ENCODE measurements around the gene SDCBP2. TPM values are rescaled to one million over a fixed set of nuclear protein-coding genes. Genes with fewer than 3 reads are reported as not detected.

Gene SDCBP2
- total RNA-seq, 1 experiment from 2014 or later, result 3.3 TPM

DNA sequence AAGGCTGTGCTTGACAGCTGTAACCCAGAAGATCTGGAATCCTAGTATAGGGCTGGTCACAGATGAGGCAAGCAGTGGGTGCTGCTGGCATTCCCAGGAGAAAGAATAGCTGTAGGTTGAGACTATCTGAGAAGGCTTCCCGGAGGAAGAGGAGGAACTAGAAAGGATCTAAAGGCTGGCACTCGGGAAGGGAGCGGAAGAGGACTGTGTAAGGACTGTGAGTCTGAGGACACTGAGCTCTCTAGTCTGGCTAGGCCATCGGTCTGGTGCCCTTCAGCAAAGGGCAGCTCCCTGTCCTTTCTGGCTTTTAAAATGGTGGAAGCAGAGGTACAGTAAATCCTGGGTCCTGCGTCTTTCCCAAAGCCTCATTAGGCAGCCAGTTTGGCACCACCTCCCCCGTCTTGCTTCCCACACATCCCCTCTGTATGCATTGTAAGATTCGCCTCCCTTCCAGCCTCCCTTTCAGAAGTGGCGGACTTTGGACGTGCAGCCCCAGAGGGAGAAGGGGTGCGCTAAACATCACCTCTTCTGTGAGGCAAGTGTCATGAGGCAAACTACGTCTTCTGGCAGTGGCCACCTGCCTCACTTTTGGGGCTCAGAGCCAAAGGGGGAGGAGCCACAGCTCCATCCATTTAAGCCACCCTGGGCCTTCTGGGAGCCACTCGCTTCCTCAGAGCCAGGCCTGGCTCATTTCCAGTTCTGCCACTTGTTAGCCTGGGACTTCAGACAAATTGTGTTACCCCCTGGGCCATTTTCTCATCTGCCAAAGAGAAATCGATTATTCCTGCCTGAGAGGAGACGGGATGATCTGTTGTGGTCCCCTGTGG lies 54.2 kb downstream of the SDCBP2 start (continued):
- TF ChIP-seq, protein P1, sequence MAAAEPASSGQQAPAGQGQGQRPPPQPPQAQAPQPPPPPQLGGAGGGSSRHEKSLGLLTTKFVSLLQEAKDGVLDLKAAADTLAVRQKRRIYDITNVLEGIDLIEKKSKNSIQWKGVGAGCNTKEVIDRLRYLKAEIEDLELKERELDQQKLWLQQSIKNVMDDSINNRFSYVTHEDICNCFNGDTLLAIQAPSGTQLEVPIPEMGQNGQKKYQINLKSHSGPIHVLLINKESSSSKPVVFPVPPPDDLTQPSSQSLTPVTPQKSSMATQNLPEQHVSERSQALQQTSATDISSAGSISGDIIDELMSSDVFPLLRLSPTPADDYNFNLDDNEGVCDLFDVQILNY (CRISPR knock-in tag; IDR thresholded peaks at IDR 0.05), result no peak

DNA sequence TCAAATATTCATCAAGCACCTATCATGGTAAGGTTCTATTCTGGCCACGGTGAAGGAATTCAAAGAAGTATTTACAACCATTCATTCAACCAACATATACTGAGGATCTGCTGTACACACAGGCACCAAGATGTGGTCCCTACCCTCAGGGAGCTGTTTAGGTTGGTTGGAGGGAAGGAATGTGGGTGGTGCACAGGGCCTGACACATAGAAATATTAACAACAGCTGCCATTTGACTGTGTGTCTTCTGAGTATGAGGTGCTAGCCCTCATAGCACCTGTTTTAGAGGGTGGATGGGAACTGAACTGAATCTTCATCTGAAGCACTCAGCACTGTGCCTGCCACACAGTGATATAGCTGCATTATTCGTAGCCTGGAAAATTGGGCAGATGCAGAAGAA lies 55.6 kb downstream of the SDCBP2 start:
- ATAC-seq (no peak), DNase-seq (ENCODE audit: low spot score) (no peak)
- POLR2A ChIA-PET, result no interaction called here
- no peaks in the 10 kb centered on the region; the same call in 1 of the 2 replicates for H3K27me3 Mint-ChIP-seq (ENCODE audit: low read depth)
- TF ChIP-seq NFATC4 (CRISPR knock-in tag; IDR thresholded peaks at IDR 0.05), result no peak
- no peak for TF ChIP-seq MXD4 (CRISPR knock-in tag; IDR thresholded peaks at IDR 0.05; ENCODE audit: borderline replicate concordance)
- TF ChIP-seq IRF2 (CRISPR knock-in tag; IDR thresholded peaks at IDR 0.05; ENCODE audit: borderline replicate concordance, low read depth), result no peak
- TF ChIP-seq, protein P2, sequence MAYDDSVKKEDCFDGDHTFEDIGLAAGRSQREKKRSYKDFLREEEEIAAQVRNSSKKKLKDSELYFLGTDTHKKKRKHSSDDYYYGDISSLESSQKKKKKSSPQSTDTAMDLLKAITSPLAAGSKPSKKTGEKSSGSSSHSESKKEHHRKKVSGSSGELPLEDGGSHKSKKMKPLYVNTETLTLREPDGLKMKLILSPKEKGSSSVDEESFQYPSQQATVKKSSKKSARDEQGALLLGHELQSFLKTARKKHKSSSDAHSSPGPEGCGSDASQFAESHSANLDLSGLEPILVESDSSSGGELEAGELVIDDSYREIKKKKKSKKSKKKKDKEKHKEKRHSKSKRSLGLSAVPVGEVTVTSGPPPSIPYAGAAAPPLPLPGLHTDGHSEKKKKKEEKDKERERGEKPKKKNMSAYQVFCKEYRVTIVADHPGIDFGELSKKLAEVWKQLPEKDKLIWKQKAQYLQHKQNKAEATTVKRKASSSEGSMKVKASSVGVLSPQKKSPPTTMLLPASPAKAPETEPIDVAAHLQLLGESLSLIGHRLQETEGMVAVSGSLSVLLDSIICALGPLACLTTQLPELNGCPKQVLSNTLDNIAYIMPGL (CRISPR knock-in tag; IDR thresholded peaks at IDR 0.05), result no peak
- no peak for TF ChIP-seq SOX15 (CRISPR knock-in tag; IDR thresholded peaks at IDR 0.05)
- no peak for TF ChIP-seq PRRX2 (CRISPR knock-in tag; IDR thresholded peaks at IDR 0.05)
- no peak for TF ChIP-seq HMGA2 (CRISPR knock-in tag; IDR thresholded peaks at IDR 0.05)
- TF ChIP-seq OVOL2 (CRISPR knock-in tag; IDR thresholded peaks at IDR 0.05; ENCODE audit: borderline replicate concordance), result no peak
- TF ChIP-seq SMAD3 (CRISPR knock-in tag; IDR thresholded peaks at IDR 0.05; ENCODE audit: borderline replicate concordance), result no peak
- TF ChIP-seq, protein P3, sequence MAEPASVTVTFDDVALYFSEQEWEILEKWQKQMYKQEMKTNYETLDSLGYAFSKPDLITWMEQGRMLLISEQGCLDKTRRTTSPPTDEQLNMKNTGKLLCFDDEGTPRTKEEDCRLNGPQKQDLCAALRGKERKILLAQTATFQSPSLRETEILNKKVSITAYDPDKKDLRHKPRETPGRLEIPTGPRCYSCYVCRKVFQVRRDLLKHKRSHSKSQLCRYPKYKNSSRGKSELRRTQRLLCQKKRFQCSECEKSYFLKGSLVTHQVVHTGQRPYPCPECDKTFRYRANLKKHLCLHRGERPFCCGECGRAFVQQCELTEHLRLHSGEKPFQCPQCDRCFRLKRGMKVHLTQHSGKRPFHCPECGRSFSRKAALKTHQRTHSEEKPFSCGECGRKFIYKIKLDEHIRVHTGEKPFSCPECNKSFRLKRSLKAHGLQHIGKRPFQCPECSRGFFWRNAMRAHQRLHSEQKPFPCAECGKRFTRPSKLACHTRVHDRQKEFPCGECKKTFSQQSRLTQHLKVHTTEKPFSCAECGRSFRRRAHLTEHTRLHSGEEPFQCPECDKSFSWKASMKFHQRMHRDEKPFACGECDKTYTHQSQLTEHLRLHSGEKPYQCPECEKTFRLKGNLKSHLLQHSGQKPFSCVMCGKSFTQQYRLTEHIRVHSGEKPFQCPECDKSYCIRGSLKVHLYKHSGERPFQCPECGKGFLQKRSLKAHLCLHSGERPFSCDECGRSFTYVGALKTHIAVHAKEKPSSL (CRISPR knock-in tag; conservative IDR thresholded peaks at IDR 0.05), result no peak
- no peak for TF ChIP-seq JUN (CRISPR knock-in tag; IDR thresholded peaks at IDR 0.05)
- TF ChIP-seq ELF4 (CRISPR knock-in tag; IDR thresholded peaks at IDR 0.05; ENCODE audit: low read depth), result no peak
- no peak for TF ChIP-seq ZNF232 (CRISPR knock-in tag; IDR thresholded peaks at IDR 0.05)
- TF ChIP-seq ZNF671 (CRISPR knock-in tag; IDR thresholded peaks at IDR 0.05), result no peak
- TF ChIP-seq ETV6 (CRISPR knock-in tag; IDR thresholded peaks at IDR 0.05), result no peak
- TF ChIP-seq, protein P4, sequence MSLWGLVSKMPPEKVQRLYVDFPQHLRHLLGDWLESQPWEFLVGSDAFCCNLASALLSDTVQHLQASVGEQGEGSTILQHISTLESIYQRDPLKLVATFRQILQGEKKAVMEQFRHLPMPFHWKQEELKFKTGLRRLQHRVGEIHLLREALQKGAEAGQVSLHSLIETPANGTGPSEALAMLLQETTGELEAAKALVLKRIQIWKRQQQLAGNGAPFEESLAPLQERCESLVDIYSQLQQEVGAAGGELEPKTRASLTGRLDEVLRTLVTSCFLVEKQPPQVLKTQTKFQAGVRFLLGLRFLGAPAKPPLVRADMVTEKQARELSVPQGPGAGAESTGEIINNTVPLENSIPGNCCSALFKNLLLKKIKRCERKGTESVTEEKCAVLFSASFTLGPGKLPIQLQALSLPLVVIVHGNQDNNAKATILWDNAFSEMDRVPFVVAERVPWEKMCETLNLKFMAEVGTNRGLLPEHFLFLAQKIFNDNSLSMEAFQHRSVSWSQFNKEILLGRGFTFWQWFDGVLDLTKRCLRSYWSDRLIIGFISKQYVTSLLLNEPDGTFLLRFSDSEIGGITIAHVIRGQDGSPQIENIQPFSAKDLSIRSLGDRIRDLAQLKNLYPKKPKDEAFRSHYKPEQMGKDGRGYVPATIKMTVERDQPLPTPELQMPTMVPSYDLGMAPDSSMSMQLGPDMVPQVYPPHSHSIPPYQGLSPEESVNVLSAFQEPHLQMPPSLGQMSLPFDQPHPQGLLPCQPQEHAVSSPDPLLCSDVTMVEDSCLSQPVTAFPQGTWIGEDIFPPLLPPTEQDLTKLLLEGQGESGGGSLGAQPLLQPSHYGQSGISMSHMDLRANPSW (CRISPR knock-in tag; conservative IDR thresholded peaks at IDR 0.05; ENCODE audit: low read depth), result no peak
- TF ChIP-seq ZNF121 (CRISPR knock-in tag; IDR thresholded peaks at IDR 0.05), result no peak
- TF ChIP-seq SMAD4 (CRISPR knock-in tag; IDR thresholded peaks at IDR 0.05), result no peak
- TF ChIP-seq NFE2L1 (CRISPR knock-in tag; IDR thresholded peaks at IDR 0.05), result no peak
- no peak for TF ChIP-seq MYBL2 (CRISPR knock-in tag; IDR thresholded peaks at IDR 0.05)
- no peaks in the 10 kb centered on the region for H3K4me1 Mint-ChIP-seq
- no peaks in the 10 kb centered on the region for H3K36me3 Mint-ChIP-seq
- no peak overlapping the region for H3K4me3 Mint-ChIP-seq
- H3K9me3 Mint-ChIP-seq, result no peaks in the 10 kb centered on the region
- CTCF ChIA-PET, result interaction anchor here (1.1 kb wide), 1 partner anchor 40 kb away, joined by 6 read pairs; no protein-coding TSS in a partner anchor
- H3K27ac Mint-ChIP-seq, result no peak overlapping the region
